ENCODE measurements around the gene NIT1. TPM values are rescaled to one million over a fixed set of nuclear protein-coding genes. Genes with fewer than 3 reads are reported as not detected.
A peak's percentile ranks its signal among the peaks of the same experiment; 100 is the strongest.

NIT1 gene
- total RNA-seq, 4 donors from 2014 or later: 26.6 to 35.8 (median 30.2) TPM

GRCh38 chr1:161088587-161089110, 29.3 kb upstream of the NIT1 start:
- intact Hi-C loops (cut with DNase I; ENCODE audit: low total_unique reads): no loop called here
- TF ChIP-seq CTCF (IDR thresholded peaks at IDR 0.05): no peak
- TF ChIP-seq POLR2A (IDR thresholded peaks at IDR 0.05): no peak
- WGBS, 2 donors: 51 to 58% methylated on average over 3 of the region's 3 CpGs
- DNase-seq (ENCODE audit: low spot score in 2 of 2): peak in 1 of 2 donors; percentile 81
- peak overlapping the region; percentile 18 for H3K4me3 ChIP-seq (ENCODE audit: low read depth, poor library complexity, severe bottlenecking)

GRCh38 chr1:161089251-161089924, 28.5 kb upstream of the NIT1 start, which contains the start of gene NECTIN4:
TSS of gene NECTIN4 (minus strand) at chr1:161089558. CDS start at chr1:161089296, 262 bp downstream.
- 40 to 50% methylated on average over 15 to 21 of the region's 22 CpGs for WGBS, 2 donors
- peak within 1 kb of the TSS; percentile 18 for H3K4me3 ChIP-seq (ENCODE audit: low read depth, poor library complexity, severe bottlenecking)
- intact Hi-C loops (cut with DNase I; ENCODE audit: low total_unique reads): no loop called here
- peak in 1 of 2 donors; percentile 89 for DNase-seq (ENCODE audit: low spot score in 2 of 2)
- TF ChIP-seq POLR2A (IDR thresholded peaks at IDR 0.05) (no peak), CTCF (IDR thresholded peaks at IDR 0.05) (no peak)

- no peak overlapping the region for H3K4me3 ChIP-seq (ENCODE audit: low read depth, poor library complexity, severe bottlenecking)
- 90 to 91% methylated on average over 5 of the region's 5 CpGs for WGBS, 2 donors
- DNase-seq (ENCODE audit: low spot score in 2 of 2): no peak
- TF ChIP-seq POLR2A (IDR thresholded peaks at IDR 0.05) (no peak), CTCF (IDR thresholded peaks at IDR 0.05) (no peak)
- intact Hi-C loops (cut with DNase I; ENCODE audit: low total_unique reads): loop anchor here (10.0 kb wide), 1 partner anchor 365 kb away; no protein-coding TSS in a partner anchor
Observed at GRCh38 chr1:161089938-161090337, 28.0 kb upstream of the NIT1 start.

DNA sequence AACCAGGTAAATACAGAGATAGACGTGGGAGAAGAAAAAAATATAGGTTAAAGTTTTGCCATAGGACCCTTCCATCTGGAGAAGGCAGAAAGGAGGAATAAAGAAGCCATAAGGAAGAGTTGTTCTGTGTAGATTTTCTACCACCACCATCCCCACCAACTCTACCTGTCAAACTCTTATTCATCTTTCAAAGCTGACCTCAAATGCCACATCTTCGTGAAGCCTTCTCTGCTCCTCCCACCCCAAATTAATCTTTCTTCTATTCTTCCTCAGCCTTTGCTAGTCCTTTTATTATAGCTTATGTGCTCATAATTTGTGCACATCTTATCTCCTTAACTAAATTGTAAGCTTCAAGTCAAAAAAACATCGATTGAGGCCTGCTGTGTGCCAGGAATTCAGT, 27.3 kb upstream of the NIT1 start:
- 75 to 77% methylated on average over 3 of the region's 3 CpGs for WGBS, 2 donors
- DNase-seq (ENCODE audit: low spot score in 2 of 2): no peak
- intact Hi-C loops (cut with DNase I; ENCODE audit: low total_unique reads): loop anchor here (10.0 kb wide), 1 partner anchor 366 kb away; no protein-coding TSS in a partner anchor
- TF ChIP-seq POLR2A (IDR thresholded peaks at IDR 0.05): no peak
- TF ChIP-seq CTCF (IDR thresholded peaks at IDR 0.05): no peak
- H3K4me3 ChIP-seq (ENCODE audit: low read depth, poor library complexity, severe bottlenecking): no peak overlapping the region

- TF ChIP-seq CTCF (IDR thresholded peaks at IDR 0.05) (no peak), POLR2A (IDR thresholded peaks at IDR 0.05) (no peak)
- WGBS, 2 donors: 88 to 89% methylated on average over 5 of the region's 5 CpGs
- DNase-seq (ENCODE audit: low spot score in 2 of 2): no peak
- intact Hi-C loops (cut with DNase I; ENCODE audit: low total_unique reads): loop anchor here (10.0 kb wide), 1 partner anchor 366 kb away; no protein-coding TSS in a partner anchor
- no peak overlapping the region for H3K4me3 ChIP-seq (ENCODE audit: low read depth, poor library complexity, severe bottlenecking)
Observed at GRCh38 chr1:161091093-161091492, 26.8 kb upstream of the NIT1 start.

All from lower leg skin (tissue), 4 donors.